HepG2 (cell line): ENCODE data around the gene BPIFB6. TPM values are rescaled to one million over a fixed set of nuclear protein-coding genes. Genes with fewer than 3 reads are reported as not detected.

Experiments
- ATAC-seq: fragments of 200-7000 bp; cut with Tn5 transposase; 3 replicates; pipeline ENCODE4 v1.9.1; 2020; ENCODE audit warnings: mild to moderate bottlenecking, moderate library complexity
- BruUV-seq: library from RNA; stranded (reverse); fragments of 400-500 nt; replicated peaks from 2 replicates; lab custom pipeline; 2021; lab: Mats Ljungman, UMichigan
- CTCF ChIA-PET: fragments of 300-600 bp; formaldehyde crosslinking; extraction: SDS; loops from one replicate; lab custom pipeline; 2021; ENCODE audit warnings: low total read pairs, inconsistent platforms, low intra/inter-chr PET ratio; lab: Yijun Ruan, JAX
- POLR2A ChIA-PET: fragments of 350-600 bp; sonication (Branson Sonifier 250); formaldehyde crosslinking; loops from one replicate; lab custom pipeline; 2020; ENCODE audit warnings: antibody characterized with exemption, inconsistent platforms; lab: Yijun Ruan, JAX
- DNase-seq: peaks from one replicate; pipeline ENCODE4 v3.0.0-alpha.2; 2015; ENCODE audit warnings: low spot score
- FAIRE-seq: peaks from 3 replicates; lab custom pipeline; 2011; peaks lifted over from hg19 to GRCh38; lab: Jason Lieb, UNC
- H2AFZ ChIP-seq: one replicate; pipeline ENCODE4 v1.6.1; 2011; ENCODE audit warnings: low read length, inconsistent platforms
- H3K27ac ChIP-seq: fragments of 300-600 bp; 3 replicates; pipeline ENCODE4 v1.8.0; 2011; ENCODE audit warnings: mixed run types, mild to moderate bottlenecking, mixed read lengths, low read length, inconsistent platforms; ENCODE audit not compliant: insufficient read depth; ENCODE audit errors: extremely low read length
- H3K27me3 ChIP-seq, 2 experiments: fragments of 200-600 bp in 1 of 2; 2 replicates in 1 of 2; 3 replicates in 1 of 2; pipeline versions ENCODE4 v1.6.0 to v1.8.0; 2011; ENCODE audit warnings: low read length in 2 of 2, mild to moderate bottlenecking in 2 of 2, moderate library complexity in 2 of 2, inconsistent platforms in 1 of 2; ENCODE audit not compliant: insufficient read depth in 2 of 2, control insufficient read depth in 1 of 2
- H3K36me3 ChIP-seq, 2 experiments: fragments of 200-600 bp in 1 of 2; replicated peaks in 1 of 2; 2 replicates in 1 of 2; 3 replicates in 1 of 2; pipeline versions ENCODE4 v1.5.1 to v1.8.0; 2011; ENCODE audit warnings: low read length in 2 of 2, inconsistent platforms in 1 of 2; ENCODE audit not compliant: insufficient read depth in 2 of 2, control insufficient read depth in 1 of 2
- H3K4me1 ChIP-seq: 2 replicates; pipeline ENCODE4 v1.5.1; 2012; ENCODE audit warnings: low read length, inconsistent platforms; ENCODE audit not compliant: insufficient read depth
- H3K4me2 ChIP-seq: 2 replicates; pipeline ENCODE4 v1.6.0; 2011; ENCODE audit warnings: low read depth, low read length, inconsistent platforms
- H3K4me3 ChIP-seq, 3 experiments: fragments of 200-600 bp in 1 of 3; sonication (generic), shearing (Covaris generic) in 1 of 3; replicated peaks in 1 of 3; 2 replicates each; pipeline ENCODE4 v1.5.1; 2011 to 2016; ENCODE audit warnings: low read length in 3 of 3, inconsistent platforms in 2 of 3, low read depth in 2 of 3, mild to moderate bottlenecking in 2 of 3, control low read depth in 1 of 3, mixed read lengths in 1 of 3; ENCODE audit not compliant: insufficient read depth in 1 of 3
- H3K79me2 ChIP-seq: one replicate; pipeline ENCODE4 v1.6.1; 2011; ENCODE audit warnings: low read length, inconsistent platforms; ENCODE audit not compliant: insufficient read depth
- H3K9ac ChIP-seq: 2 replicates; pipeline ENCODE4 v1.6.0; 2011; ENCODE audit warnings: mild to moderate bottlenecking, low read depth, low read length, inconsistent platforms; ENCODE audit not compliant: insufficient read depth
- H3K9me3 ChIP-seq: 2 replicates; pipeline ENCODE4 v1.5.1; 2012; ENCODE audit warnings: mild to moderate bottlenecking, low read length
- H4K20me1 ChIP-seq: 2 replicates; pipeline ENCODE4 v1.6.0; 2011; ENCODE audit warnings: inconsistent platforms, mild to moderate bottlenecking, low read length, moderate library complexity; ENCODE audit not compliant: insufficient read depth
- HHEX ChIP-seq: IDR thresholded peaks from 2 replicates; pipeline ENCODE4 v1.6.1; 2016; ENCODE audit warnings: control low read depth
- ZFP41 ChIP-seq: sonication (generic); formaldehyde crosslinking; IDR thresholded peaks from 2 replicates; pipeline ENCODE4 v1.4.0; 2020; ENCODE audit warnings: mild to moderate bottlenecking, missing genetic modification reagents, borderline replicate concordance
- ZMYM3 ChIP-seq: sonication (generic); formaldehyde crosslinking; IDR thresholded peaks from 2 replicates; pipeline ENCODE4 v1.5.1; 2020; ENCODE audit warnings: mild to moderate bottlenecking, missing genetic modification reagents
- ZNF629 ChIP-seq: sonication (generic); formaldehyde crosslinking; conservative IDR thresholded peaks from 2 replicates; pipeline ENCODE4 v1.5.0; 2020; ENCODE audit warnings: missing genetic modification reagents
- WGBS: methylation state at CpG from one replicate; pipeline ENCODE4 v1.1.6; 2017; ENCODE audit warnings: low lambda C conversion rate; 5-methylcytosine and 5-hydroxymethylcytosine counted together
- in situ Hi-C: cut with HindIII; loops from 2 replicates; pipeline ENCODE4 v1.10.0; 2017; ENCODE audit warnings: low pct_unique_long_range_greater_than_20kb; ENCODE audit not compliant: extremely low pct_ligation_motif_present
- intact Hi-C: fragments of 100-400 bp; cut with micrococcal nuclease; formaldehyde crosslinking; loops from one replicate; pipeline ENCODE4 v1.10.0; 2022; ENCODE audit not compliant: unreplicated experiment
- polyA plus RNA-seq, 8 experiments: library from polyadenylated mRNA; depleted of rRNA in 3 of 8; stranded (reverse) in 7 of 8; unstranded in 1 of 8; fragments of >200 nt; fragmentation: Illumina TruSeq in 4 of 8; extraction: Trizol in 4 of 8; gene quantifications; 2 replicates each; pipeline versions ENCODE4 v1.2.1 to v1.2.3, GENCODE V29; 2011 to 2016; ENCODE audit warnings: low read depth in 4 of 8, missing spikeins in 1 of 8, mixed read lengths in 1 of 8; ENCODE audit not compliant: insufficient read depth in 1 of 8
- total RNA-seq, 5 experiments: library from RNA; depleted of rRNA; stranded (reverse); fragments of >200 nt; fragmentation: Illumina TruSeq; extraction: Trizol; gene quantifications; 2 replicates each; pipeline ENCODE4 v1.2.3, GENCODE V29; 2016; ENCODE audit warnings: low read depth in 1 of 5

BPIFB6 gene
- total and polyA plus RNA-seq, 2 of the 13 experiments (the other 11 are each of a cell fraction or from before 2014, with no cell fraction given), result 0.13 to 1.7 TPM

- 38% methylated on average over 7 of the region's 7 CpGs for WGBS
- H3K27me3 ChIP-seq, result peaks cover 1 to 46% of the 10 kb centered on the region in 2 experiments; a peak in 4 of 5 replicates
Measured at GRCh38 chr20:33054381-33054780, 22.9 kb downstream of the BPIFB6 start.

GRCh38 chr20:33054791-33055190 lies 23.3 kb downstream of the BPIFB6 start:
- 41% methylated on average over 2 of the region's 2 CpGs for WGBS

More at GRCh38 chr20:33054381-33054780, 22.9 kb downstream of the BPIFB6 start:
- peaks cover 17% of the 10 kb centered on the region for H3K4me1 ChIP-seq
- H4K20me1 ChIP-seq, result no peaks in the 10 kb centered on the region
- H3K4me2 ChIP-seq, result no peak overlapping the region
- FAIRE-seq, result no peak
- no peak for ATAC-seq
- no peaks in the 10 kb centered on the region for H3K79me2 ChIP-seq
- BruUV-seq, result no TSS peak
- H3K36me3 ChIP-seq, result no peaks in the 10 kb centered on the region
- intact Hi-C loops (no loop called here), in situ Hi-C loops (no loop called here)
- DNase-seq, result no peak
- H3K27ac ChIP-seq, result no peak overlapping the region
- TF ChIP-seq ZMYM3 (CRISPR knock-in tag) (peak; percentile 44; the same call in 1 of the 2 replicates), HHEX (CRISPR knock-in tag) (no peak)
- H3K9ac ChIP-seq, result no peak overlapping the region
- ChIA-PET CTCF (no interaction called here), POLR2A (no interaction called here)
- no peak overlapping the region for H3K4me3 ChIP-seq
- no peak overlapping the region for H2AFZ ChIP-seq
- no peaks in the 10 kb centered on the region for H3K9me3 ChIP-seq

More at GRCh38 chr20:33054791-33055190, 23.3 kb downstream of the BPIFB6 start:
- Histone ChIP-seq H3K9me3 (no peaks in the 10 kb centered on the region), H3K27ac (no peak overlapping the region), H4K20me1 (no peaks in the 10 kb centered on the region), H3K27me3 (peaks cover 1 to 46% of the 10 kb centered on the region in 2 experiments; a peak in 4 of 5 replicates), H2AFZ (no peak overlapping the region), H3K9ac (no peak overlapping the region), H3K4me1 (peaks cover 17% of the 10 kb centered on the region), H3K4me3 (no peak overlapping the region), H3K4me2 (no peak overlapping the region), H3K79me2 (no peaks in the 10 kb centered on the region), H3K36me3 (no peaks in the 10 kb centered on the region)
- in situ Hi-C loops, result no loop called here
- ChIA-PET CTCF (no interaction called here), POLR2A (no interaction called here)
- no TSS peak for BruUV-seq
- ATAC-seq, result no peak
- FAIRE-seq, result no peak
- DNase-seq, result no peak
- intact Hi-C loops, result no loop called here
- TF ChIP-seq ZNF629 (CRISPR knock-in tag) (peak; percentile 68), ZFP41 (CRISPR knock-in tag) (no peak)
